ENCODE data around the gene CX3CL1. TPM values are rescaled to one million over a fixed set of nuclear protein-coding genes. Genes with fewer than 3 reads are reported as not detected.

Gene CX3CL1
- total and polyA plus RNA-seq, 2 of the 13 experiments (the other 11 are each of a cell fraction or from before 2014, with no cell fraction given), result 57.3 to 60.8 TPM

GRCh38 chr16:57371494-57372371, 557 bp upstream of the CX3CL1 start (continued):
- TF ChIP-seq ZNF275 (CRISPR knock-in tag; IDR thresholded peaks at IDR 0.05; ENCODE audit: borderline replicate concordance), result no peak
- TF ChIP-seq HOMEZ (CRISPR knock-in tag; IDR thresholded peaks at IDR 0.05; ENCODE audit: low read depth), result no peak
- TF ChIP-seq ZNF724P (CRISPR knock-in tag; IDR thresholded peaks at IDR 0.05; ENCODE audit: borderline replicate concordance), result 0 out of 2 replicates have a peak, but pooled peaks have one; percentile 44
- TF ChIP-seq PITX1 (CRISPR knock-in tag; IDR thresholded peaks at IDR 0.05), result 0 out of 2 replicates have a peak, but pooled peaks have one; percentile 21
- 0 out of 2 replicates have a peak, but pooled peaks have one; percentile 21 for TF ChIP-seq ZBTB4 (CRISPR knock-in tag; IDR thresholded peaks at IDR 0.05; ENCODE audit: borderline replicate concordance)
- peak; percentile 42; the same call in 1 of the 2 replicates for TF ChIP-seq HNF4G (IDR thresholded peaks at IDR 0.05; ENCODE audit: borderline replicate concordance, low read depth, low read length)
- TF ChIP-seq HNF4G (CRISPR knock-in tag; IDR thresholded peaks at IDR 0.05; ENCODE audit: borderline replicate concordance, low read depth), result no peak; the same call in 1 of the 2 replicates
- no peak; the same call in 1 of the 2 replicates for TF ChIP-seq PHF8 (CRISPR knock-in tag; IDR thresholded peaks at IDR 0.05)
- TF ChIP-seq ARID2 (CRISPR knock-in tag; IDR thresholded peaks at IDR 0.05; ENCODE audit: borderline replicate concordance), result no peak
- TF ChIP-seq ZNF660 (CRISPR knock-in tag; IDR thresholded peaks at IDR 0.05; ENCODE audit: borderline replicate concordance, low read depth), result no peak
- no peak for TF ChIP-seq AHR (CRISPR knock-in tag; IDR thresholded peaks at IDR 0.05)
- TF ChIP-seq ZNF451 (CRISPR knock-in tag; IDR thresholded peaks at IDR 0.05), result 0 out of 2 replicates have a peak, but pooled peaks have one; percentile 7
- TF ChIP-seq ZBTB39 (CRISPR knock-in tag; IDR thresholded peaks at IDR 0.05), result no peak
- no peak for TF ChIP-seq ZBTB34 (CRISPR knock-in tag; IDR thresholded peaks at IDR 0.05)
- 0 out of 2 replicates have a peak, but pooled peaks have one; percentile 36 for TF ChIP-seq PHF20 (CRISPR knock-in tag; IDR thresholded peaks at IDR 0.05)
- no peak for TF ChIP-seq JUN (CRISPR knock-in tag; IDR thresholded peaks at IDR 0.05)
- peak; percentile 28; the same call in 1 of the 2 replicates for TF ChIP-seq CBX5 (CRISPR knock-in tag; IDR thresholded peaks at IDR 0.05; ENCODE audit: borderline replicate concordance)
- TF ChIP-seq RBAK (CRISPR knock-in tag; IDR thresholded peaks at IDR 0.05), result 0 out of 2 replicates have a peak, but pooled peaks have one; percentile 18

Measured in HepG2 (cell line).